ENCODE measurements around the gene KLHL26. TPM values are rescaled to one million over a fixed set of nuclear protein-coding genes. Genes with fewer than 3 reads are reported as not detected.

The KLHL26 gene
- total and polyA plus RNA-seq, 2 donors from 2014 or later, result 5.6 to 16.1 TPM

- H3K4me1 ChIP-seq (ENCODE audit: control insufficient read depth in 2 of 3, insufficient read depth in 2 of 3, low read depth in 1 of 3, low read length in 3 of 3), result peaks cover 0 to 31% (median 3%) of the 10 kb centered on the region in 3 donors
- DNase-seq, result peak; percentile 74 to 94 (median 83)
- no peak for TF ChIP-seq CTCF (IDR thresholded peaks at IDR 0.05; ENCODE audit: borderline replicate concordance, extremely low read depth, insufficient read depth)
- H3K27me3 ChIP-seq (ENCODE audit: control insufficient read depth, insufficient read depth, low read length), result no peaks in the 10 kb centered on the region
- H3K9ac ChIP-seq (ENCODE audit: low read length in 3 of 3), result peak overlapping the region in 2 of 3 donors; percentile 63 to 84
- H3K9me3 ChIP-seq (ENCODE audit: control insufficient read depth in 2 of 3, insufficient read depth in 1 of 3, low read length in 3 of 3), result no peaks in the 10 kb centered on the region
- intact Hi-C loops (cut with DNase I), result no loop called here
- FAIRE-seq, result peak; percentile 25
- H3K36me3 ChIP-seq (ENCODE audit: control insufficient read depth in 2 of 3, insufficient read depth in 3 of 3, low read length in 3 of 3), result peaks cover 0 to 3% (median 0%) of the 10 kb centered on the region in 3 donors
- H3K4me3 ChIP-seq (ENCODE audit: low read length in 3 of 3), result peak overlapping the region in 2 of 3 donors; percentile 71 to 73
- peak overlapping the region; percentile 63 to 85 for H3K27ac ChIP-seq (ENCODE audit: low read depth in 2 of 2, low read length in 2 of 2)
Measured at GRCh38 chr19:18700501-18701249, 63.8 kb downstream of the KLHL26 start.

- no peak for FAIRE-seq
- Histone ChIP-seq H3K36me3 (ENCODE audit: control insufficient read depth in 2 of 3, insufficient read depth in 3 of 3, low read length in 3 of 3) (peaks cover 0 to 3% (median 0%) of the 10 kb centered on the region in 3 donors), H3K27me3 (ENCODE audit: control insufficient read depth, insufficient read depth, low read length) (no peaks in the 10 kb centered on the region), H3K4me3 (ENCODE audit: low read length in 3 of 3) (peak overlapping the region in 1 of 3 donors; percentile 71), H3K4me1 (ENCODE audit: control insufficient read depth in 2 of 3, insufficient read depth in 2 of 3, low read depth in 1 of 3, low read length in 3 of 3) (peaks cover 0 to 31% (median 3%) of the 10 kb centered on the region in 3 donors), H3K9me3 (ENCODE audit: control insufficient read depth in 2 of 3, insufficient read depth in 1 of 3, low read length in 3 of 3) (no peaks in the 10 kb centered on the region), H3K9ac (ENCODE audit: low read length in 3 of 3) (peak overlapping the region in 1 of 3 donors; percentile 84), H3K27ac (ENCODE audit: low read depth in 2 of 2, low read length in 2 of 2) (peak overlapping the region; percentile 61 to 63)
- TF ChIP-seq CTCF (IDR thresholded peaks at IDR 0.05; ENCODE audit: borderline replicate concordance, extremely low read depth, insufficient read depth), result no peak
- intact Hi-C loops (cut with DNase I), result no loop called here
- no peak for DNase-seq
Measured at GRCh38 chr19:18701250-18701608, 64.4 kb downstream of the KLHL26 start.

- peaks cover 0 to 19% (median 3%) of the 10 kb centered on the region in 3 donors for H3K4me1 ChIP-seq (ENCODE audit: control insufficient read depth in 2 of 3, insufficient read depth in 2 of 3, low read depth in 1 of 3, low read length in 3 of 3)
- no peaks in the 10 kb centered on the region for H3K27me3 ChIP-seq (ENCODE audit: control insufficient read depth, insufficient read depth, low read length)
- DNase-seq, result no peak
- no peak overlapping the region for H3K4me3 ChIP-seq (ENCODE audit: low read length in 3 of 3)
- TF ChIP-seq CTCF (IDR thresholded peaks at IDR 0.05; ENCODE audit: borderline replicate concordance, extremely low read depth, insufficient read depth), result no peak
- H3K27ac ChIP-seq (ENCODE audit: low read depth in 2 of 2, low read length in 2 of 2), result no peak overlapping the region
- no peaks in the 10 kb centered on the region for H3K36me3 ChIP-seq (ENCODE audit: control insufficient read depth in 2 of 3, insufficient read depth in 3 of 3, low read length in 3 of 3)
- no peak for FAIRE-seq
- no peaks in the 10 kb centered on the region for H3K9me3 ChIP-seq (ENCODE audit: control insufficient read depth in 2 of 3, insufficient read depth in 1 of 3, low read length in 3 of 3)
- H3K9ac ChIP-seq (ENCODE audit: low read length in 3 of 3), result no peak overlapping the region
- intact Hi-C loops (cut with DNase I), result no loop called here
Measured at GRCh38 chr19:18704054-18704453, 67.2 kb downstream of the KLHL26 start.
